Measurements from ENCODE around the gene TIMP3.

TIMP3 gene

GRCh38 chr22:32771756-32772155 lies 29.7 kb upstream of the TIMP3 start:
- Histone ChIP-seq H3K36me3 (replicated peaks) (no peaks in the 10 kb centered on the region), H3K9me3 (no peaks in the 10 kb centered on the region), H3K27me3 (ENCODE audit: low read depth) (no peaks in the 10 kb centered on the region), H3K4me3 (no peak overlapping the region), H3K4me1 (no peaks in the 10 kb centered on the region)
- in situ Hi-C loops (cut with MboI; ENCODE audit: low sequenced_read_pairs) = no loop called here
- no peak for DNase-seq (ENCODE audit: low spot score in 2 of 2)

GRCh38 chr22:32775957-32776356 lies 25.5 kb upstream of the TIMP3 start:
- H3K4me1 ChIP-seq = no peaks in the 10 kb centered on the region
- in situ Hi-C loops (cut with MboI; ENCODE audit: low sequenced_read_pairs) = no loop called here
- no peaks in the 10 kb centered on the region for H3K36me3 ChIP-seq (replicated peaks)
- H3K4me3 ChIP-seq = no peak overlapping the region
- H3K9me3 ChIP-seq = no peaks in the 10 kb centered on the region
- no peak for DNase-seq (ENCODE audit: low spot score in 2 of 2)
- H3K27me3 ChIP-seq (ENCODE audit: low read depth) = no peaks in the 10 kb centered on the region

DNA sequence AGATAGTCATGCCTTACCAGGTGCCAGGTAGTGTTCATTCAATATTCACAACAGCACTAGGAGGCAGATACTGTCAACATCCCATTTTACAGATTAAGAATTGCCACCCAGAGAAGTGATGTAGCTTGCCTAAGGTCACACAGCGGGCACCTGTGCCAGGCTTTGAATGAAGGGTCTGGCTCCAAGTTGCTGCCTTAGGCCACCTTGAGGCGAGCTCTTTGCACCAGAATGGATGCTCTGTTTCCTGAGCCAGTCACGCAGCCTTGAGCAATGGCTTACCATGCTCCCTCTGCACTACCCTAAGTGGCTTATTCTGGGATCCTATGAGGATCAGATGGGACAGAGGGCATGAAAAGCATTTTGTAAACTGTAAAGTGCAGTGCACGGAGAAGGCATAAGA lies 25.1 kb upstream of the TIMP3 start:
- H3K4me1 ChIP-seq = no peaks in the 10 kb centered on the region

GRCh38 chr22:32776802-32777201 lies 24.7 kb upstream of the TIMP3 start:
- DNase-seq (ENCODE audit: low spot score in 2 of 2) = no peak
- Histone ChIP-seq H3K9me3 (no peaks in the 10 kb centered on the region), H3K27me3 (ENCODE audit: low read depth) (no peaks in the 10 kb centered on the region), H3K4me1 (no peaks in the 10 kb centered on the region), H3K4me3 (no peak overlapping the region), H3K36me3 (replicated peaks) (no peaks in the 10 kb centered on the region)
- in situ Hi-C loops (cut with MboI; ENCODE audit: low sequenced_read_pairs) = no loop called here

More for the DNA sequence above, 25.1 kb upstream of the TIMP3 start:
- Histone ChIP-seq H3K36me3 (replicated peaks) (no peaks in the 10 kb centered on the region), H3K9me3 (no peaks in the 10 kb centered on the region), H3K4me3 (no peak overlapping the region), H3K27me3 (ENCODE audit: low read depth) (no peaks in the 10 kb centered on the region)
- DNase-seq (ENCODE audit: low spot score in 2 of 2) = no peak
- in situ Hi-C loops (cut with MboI; ENCODE audit: low sequenced_read_pairs) = no loop called here

DNA sequence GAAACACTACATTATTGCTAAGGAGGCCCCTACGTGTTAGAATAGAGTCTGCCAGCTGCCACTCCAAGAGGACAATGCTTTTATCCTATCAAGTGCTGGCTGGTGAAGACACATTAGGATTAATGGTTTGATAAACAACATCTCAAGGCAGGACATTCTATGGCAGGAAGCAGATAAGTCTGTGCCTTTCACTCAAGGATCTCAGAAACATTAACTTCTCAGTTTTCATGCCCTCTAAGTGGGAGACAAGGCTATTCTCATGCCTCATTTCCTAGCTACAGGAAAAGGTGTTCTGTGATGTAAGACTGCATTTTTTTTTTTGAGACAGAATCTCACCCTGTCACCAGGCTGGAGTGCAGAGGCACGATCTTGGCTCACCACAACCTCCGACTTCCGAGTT lies 23.5 kb upstream of the TIMP3 start:
- Histone ChIP-seq H3K4me1 (no peaks in the 10 kb centered on the region), H3K27me3 (ENCODE audit: low read depth) (no peaks in the 10 kb centered on the region), H3K9me3 (no peaks in the 10 kb centered on the region), H3K4me3 (no peak overlapping the region), H3K36me3 (replicated peaks) (no peaks in the 10 kb centered on the region)
- DNase-seq (ENCODE audit: low spot score in 2 of 2) = no peak
- in situ Hi-C loops (cut with MboI; ENCODE audit: low sequenced_read_pairs) = no loop called here

GRCh38 chr22:32780726-32781310 lies 20.7 kb upstream of the TIMP3 start:
- Histone ChIP-seq H3K4me1 (no peaks in the 10 kb centered on the region), H3K36me3 (replicated peaks) (no peaks in the 10 kb centered on the region), H3K4me3 (no peak overlapping the region), H3K27me3 (ENCODE audit: low read depth) (no peaks in the 10 kb centered on the region), H3K9me3 (no peaks in the 10 kb centered on the region)
- in situ Hi-C loops (cut with MboI; ENCODE audit: low sequenced_read_pairs) = no loop called here
- DNase-seq (ENCODE audit: low spot score in 2 of 2) = no peak

DNA sequence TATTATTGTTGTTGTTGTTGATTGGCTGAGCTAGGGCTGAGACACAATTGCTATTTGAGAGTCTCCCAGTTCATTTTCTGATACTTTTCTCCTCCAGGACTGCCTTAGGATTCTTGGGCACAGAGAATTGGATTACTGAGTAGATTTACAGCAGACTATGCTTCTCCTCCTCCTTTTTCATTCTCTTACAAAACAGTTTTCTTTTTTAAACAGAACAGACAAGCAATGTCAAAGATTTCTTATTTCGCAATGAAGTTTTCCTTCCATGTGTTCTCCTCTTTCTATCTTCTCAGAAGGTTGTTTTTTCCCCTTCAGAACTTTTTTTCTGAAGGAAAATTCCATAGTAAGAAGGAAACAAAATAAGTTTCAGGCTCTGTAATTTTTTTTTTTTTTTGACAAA lies 19.8 kb upstream of the TIMP3 start:
- no peak for DNase-seq (ENCODE audit: low spot score in 2 of 2)
- in situ Hi-C loops (cut with MboI; ENCODE audit: low sequenced_read_pairs) = no loop called here
- Histone ChIP-seq H3K4me3 (no peak overlapping the region), H3K27me3 (ENCODE audit: low read depth) (no peaks in the 10 kb centered on the region), H3K9me3 (no peaks in the 10 kb centered on the region), H3K4me1 (no peaks in the 10 kb centered on the region), H3K36me3 (replicated peaks) (no peaks in the 10 kb centered on the region)

DNA sequence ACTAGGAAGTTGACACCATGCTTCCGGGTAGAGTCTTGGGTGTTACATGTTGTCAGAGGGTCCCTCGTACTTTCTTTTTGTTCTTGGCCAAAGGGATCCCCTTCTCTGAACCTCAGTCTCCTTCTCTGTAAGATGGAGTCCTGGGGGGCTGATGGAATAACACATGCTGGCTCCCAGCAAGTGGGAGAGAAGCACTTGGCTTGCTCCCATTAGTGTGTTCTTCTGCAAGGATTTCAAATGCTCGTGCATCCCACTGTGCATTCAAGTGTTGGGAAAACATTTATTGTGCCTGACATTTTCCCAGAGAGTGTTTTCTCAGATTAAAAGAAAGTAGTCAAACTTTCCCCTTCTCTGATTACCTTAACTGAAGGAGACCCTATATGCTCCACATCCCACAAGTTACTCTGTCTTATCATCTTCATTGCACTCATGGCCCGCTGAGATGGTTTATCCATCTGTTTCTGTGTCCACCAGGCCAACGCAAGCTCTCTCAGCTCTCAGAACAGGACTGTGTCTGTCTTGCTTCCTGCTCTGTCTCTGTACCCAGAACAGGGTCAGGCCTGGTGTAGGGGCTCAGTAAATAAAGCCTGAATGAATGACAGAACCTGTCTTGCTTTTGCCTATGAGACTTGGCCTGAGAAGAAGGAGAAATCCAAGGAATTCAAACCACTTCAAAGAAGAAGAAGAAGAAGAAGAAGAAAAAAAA lies 16.0 kb upstream of the TIMP3 start:
- Histone ChIP-seq H3K9me3 (no peaks in the 10 kb centered on the region), H3K4me1 (peaks cover 7% of the 10 kb centered on the region; the same call in 1 of the 2 replicates), H3K36me3 (replicated peaks) (no peaks in the 10 kb centered on the region), H3K4me3 (no peak overlapping the region), H3K27me3 (ENCODE audit: low read depth) (no peaks in the 10 kb centered on the region)
- in situ Hi-C loops (cut with MboI; ENCODE audit: low sequenced_read_pairs) = no loop called here
- DNase-seq (ENCODE audit: low spot score in 2 of 2) = no peak

GRCh38 chr22:32786027-32786418 lies 15.5 kb upstream of the TIMP3 start:
- no peaks in the 10 kb centered on the region for H3K27me3 ChIP-seq (ENCODE audit: low read depth)
- in situ Hi-C loops (cut with MboI; ENCODE audit: low sequenced_read_pairs) = no loop called here
- no peaks in the 10 kb centered on the region for H3K36me3 ChIP-seq (replicated peaks)
- no peak overlapping the region for H3K4me3 ChIP-seq
- H3K4me1 ChIP-seq = peaks cover 7% of the 10 kb centered on the region; the same call in 1 of the 2 replicates
- no peak for DNase-seq (ENCODE audit: low spot score in 2 of 2)
- no peaks in the 10 kb centered on the region for H3K9me3 ChIP-seq

DNA sequence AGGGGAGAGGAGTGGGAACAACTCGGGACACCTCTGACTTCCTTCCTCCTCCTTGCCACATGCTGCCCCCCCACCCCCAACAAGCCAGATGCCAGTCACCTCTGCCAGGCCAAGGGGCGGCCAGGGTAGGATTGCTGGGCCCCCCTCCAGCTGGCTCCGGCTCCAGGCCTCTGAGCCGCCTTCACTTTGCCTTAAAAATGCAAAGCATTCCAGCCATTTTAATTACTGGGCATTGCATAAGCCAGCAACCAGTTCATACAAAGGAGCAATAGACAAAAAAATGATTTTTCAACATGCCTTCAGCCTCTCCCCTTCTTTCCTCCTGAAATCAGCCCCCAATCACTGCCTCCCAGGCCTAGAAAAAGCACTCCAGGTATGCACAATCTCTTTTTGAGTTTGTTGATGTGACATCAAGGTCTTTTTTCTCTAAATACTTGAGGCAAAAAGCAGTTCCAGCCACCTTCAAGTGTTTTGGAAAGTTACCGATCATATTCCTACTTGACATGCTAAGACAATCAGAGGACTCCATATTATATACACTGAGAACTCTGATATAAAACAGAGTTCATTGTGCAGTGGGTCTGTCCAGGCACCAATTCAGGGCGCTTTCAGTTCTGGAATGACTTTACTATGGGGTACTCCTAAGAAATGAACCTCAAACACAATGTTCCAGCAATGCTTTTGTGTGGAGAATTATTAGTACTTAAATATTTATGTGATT lies 12.4 kb upstream of the TIMP3 start:
- H3K4me1 ChIP-seq = peaks cover 7% of the 10 kb centered on the region; the same call in 1 of the 2 replicates
- in situ Hi-C loops (cut with MboI; ENCODE audit: low sequenced_read_pairs) = no loop called here
- H3K9me3 ChIP-seq = no peaks in the 10 kb centered on the region
- no peaks in the 10 kb centered on the region for H3K36me3 ChIP-seq (replicated peaks)
- no peaks in the 10 kb centered on the region for H3K27me3 ChIP-seq (ENCODE audit: low read depth)
- H3K4me3 ChIP-seq = no peak overlapping the region
- no peak for DNase-seq (ENCODE audit: low spot score in 2 of 2)

- no peak overlapping the region for H3K4me3 ChIP-seq
- H3K9me3 ChIP-seq = no peaks in the 10 kb centered on the region
- H3K27me3 ChIP-seq (ENCODE audit: low read depth) = no peaks in the 10 kb centered on the region
- in situ Hi-C loops (cut with MboI; ENCODE audit: low sequenced_read_pairs) = loop anchor here (10.0 kb wide), 1 partner anchor 265 kb away; no protein-coding TSS in a partner anchor
- DNase-seq (ENCODE audit: low spot score in 2 of 2) = no peak
- H3K4me1 ChIP-seq = peaks cover 7% of the 10 kb centered on the region; the same call in 1 of the 2 replicates
- H3K36me3 ChIP-seq (replicated peaks) = no peaks in the 10 kb centered on the region
Observed at GRCh38 chr22:32789797-32790620, 11.5 kb upstream of the TIMP3 start.

GRCh38 chr22:32791056-32791455 lies 10.4 kb upstream of the TIMP3 start:
- Histone ChIP-seq H3K36me3 (replicated peaks) (no peaks in the 10 kb centered on the region), H3K27me3 (ENCODE audit: low read depth) (no peaks in the 10 kb centered on the region), H3K9me3 (no peaks in the 10 kb centered on the region), H3K4me3 (no peak overlapping the region), H3K4me1 (peaks cover 7% of the 10 kb centered on the region; the same call in 1 of the 2 replicates)
- in situ Hi-C loops (cut with MboI; ENCODE audit: low sequenced_read_pairs) = loop anchor here (10.0 kb wide), 1 partner anchor 266 kb away; no protein-coding TSS in a partner anchor
- no peak for DNase-seq (ENCODE audit: low spot score in 2 of 2)

GRCh38 chr22:32791485-32791884 lies 10.0 kb upstream of the TIMP3 start:
- Histone ChIP-seq H3K36me3 (replicated peaks) (no peaks in the 10 kb centered on the region), H3K4me1 (peaks cover 7% of the 10 kb centered on the region; the same call in 1 of the 2 replicates), H3K9me3 (no peaks in the 10 kb centered on the region), H3K27me3 (ENCODE audit: low read depth) (no peaks in the 10 kb centered on the region), H3K4me3 (no peak overlapping the region)
- no peak for DNase-seq (ENCODE audit: low spot score in 2 of 2)
- in situ Hi-C loops (cut with MboI; ENCODE audit: low sequenced_read_pairs) = loop anchor here (10.0 kb wide), 1 partner anchor 267 kb away; no protein-coding TSS in a partner anchor
